Fibroblast of lung (primary cell): Measurements from ENCODE around the gene TRIP6. TPM values are rescaled to one million over a fixed set of nuclear protein-coding genes. Genes with fewer than 3 reads are reported as not detected.

Source experiments
- DNase-seq, 2 donors: peaks; one replicate each; pipeline versions ENCODE4 v3.0.0 to v3.0.0-alpha.2; 2010; ENCODE audit warnings: low read depth in 2 of 2
- H2AFZ ChIP-seq: 2 replicates; pipeline ENCODE4 v1.5.1; 2012; ENCODE audit warnings: low read length, control low read depth, inconsistent platforms
- H3K27ac ChIP-seq: 2 replicates; pipeline ENCODE4 v1.5.1; 2011; ENCODE audit warnings: low read length, control low read depth; ENCODE audit not compliant: insufficient read depth
- H3K27me3 ChIP-seq: 2 replicates; pipeline ENCODE4 v1.5.1; 2011; ENCODE audit warnings: mild to moderate bottlenecking, low read length; ENCODE audit not compliant: control insufficient read depth, insufficient read depth
- H3K36me3 ChIP-seq: 2 replicates; pipeline ENCODE4 v1.5.1; 2011; ENCODE audit warnings: low read length; ENCODE audit not compliant: control insufficient read depth, insufficient read depth
- H3K4me1 ChIP-seq: 2 replicates; pipeline ENCODE4 v1.5.1; 2011; ENCODE audit warnings: low read length; ENCODE audit not compliant: control insufficient read depth, insufficient read depth; ENCODE audit errors: extremely low read depth
- H3K4me2 ChIP-seq: 2 replicates; pipeline ENCODE4 v1.5.1; 2011; ENCODE audit warnings: low read length, control low read depth; ENCODE audit not compliant: insufficient read depth; ENCODE audit errors: extremely low read depth
- H3K4me3 ChIP-seq, 4 experiments: fragments of 200-600 bp in 1 of 4; sonication (generic) in 1 of 4; replicated peaks in 1 of 4; 2 replicates each; pipeline ENCODE4 v1.5.1; 2011 to 2016; ENCODE audit warnings: low read length in 4 of 4, low read depth in 3 of 4, mild to moderate bottlenecking in 3 of 4, control low read depth in 2 of 4, inconsistent platforms in 1 of 4, mixed read lengths in 1 of 4; ENCODE audit not compliant: insufficient read depth in 1 of 4; ENCODE audit errors: control extremely low read depth in 1 of 4
- H3K79me2 ChIP-seq: 2 replicates; pipeline ENCODE4 v1.5.1; 2012; ENCODE audit warnings: mild to moderate bottlenecking, low read length, inconsistent platforms; ENCODE audit not compliant: control insufficient read depth, insufficient read depth
- H3K9ac ChIP-seq: 2 replicates; pipeline ENCODE4 v1.5.1; 2011; ENCODE audit warnings: mild to moderate bottlenecking, low read length, control low read depth; ENCODE audit not compliant: insufficient read depth
- H3K9me3 ChIP-seq: 2 replicates; pipeline ENCODE4 v1.5.1; 2012; ENCODE audit warnings: low read depth, low read length; ENCODE audit not compliant: control insufficient read depth, insufficient read depth
- H4K20me1 ChIP-seq: 2 replicates; pipeline ENCODE4 v1.5.1; 2011; ENCODE audit warnings: low read length; ENCODE audit not compliant: control insufficient read depth, insufficient read depth; ENCODE audit errors: extremely low read depth
- EZH2 ChIP-seq: IDR thresholded peaks from 2 replicates; pipeline ENCODE4 v1.5.1; 2012; ENCODE audit warnings: low read length, control low read depth, mild to moderate bottlenecking; ENCODE audit errors: missing control alignments
- polyA plus RNA-seq, 2 donors: library from polyadenylated mRNA; depleted of rRNA in 1 of 2; stranded (reverse) in 1 of 2; unstranded in 1 of 2; fragments of >200 nt; gene quantifications; 2 replicates each; pipeline ENCODE4 v1.2.1, GENCODE V29; 2011 to 2012; ENCODE audit warnings: missing spikeins in 1 of 2
- total RNA-seq: library from RNA; depleted of rRNA; stranded (reverse); fragments of >200 nt; gene quantifications from 2 replicates; pipeline ENCODE4 v1.2.1, GENCODE V29; 2014
- TF ChIP-seq, protein P1 (sequence below), 2 donors: IDR thresholded peaks in 1 of 2; conservative IDR thresholded peaks in 1 of 2; 1 replicate in 1 of 2; 2 replicates in 1 of 2; pipeline ENCODE4 v1.5.1; 2011 to 2012; ENCODE audit warnings: low read length in 2 of 2, control low read depth in 1 of 2, inconsistent platforms in 1 of 2, low read depth in 1 of 2, mild to moderate bottlenecking in 1 of 2

TRIP6 gene
- total and polyA plus RNA-seq, 2 donors (not counting 1 experiment from before 2014, with no cell fraction given) = 76.2 to 96.1 TPM

DNA sequence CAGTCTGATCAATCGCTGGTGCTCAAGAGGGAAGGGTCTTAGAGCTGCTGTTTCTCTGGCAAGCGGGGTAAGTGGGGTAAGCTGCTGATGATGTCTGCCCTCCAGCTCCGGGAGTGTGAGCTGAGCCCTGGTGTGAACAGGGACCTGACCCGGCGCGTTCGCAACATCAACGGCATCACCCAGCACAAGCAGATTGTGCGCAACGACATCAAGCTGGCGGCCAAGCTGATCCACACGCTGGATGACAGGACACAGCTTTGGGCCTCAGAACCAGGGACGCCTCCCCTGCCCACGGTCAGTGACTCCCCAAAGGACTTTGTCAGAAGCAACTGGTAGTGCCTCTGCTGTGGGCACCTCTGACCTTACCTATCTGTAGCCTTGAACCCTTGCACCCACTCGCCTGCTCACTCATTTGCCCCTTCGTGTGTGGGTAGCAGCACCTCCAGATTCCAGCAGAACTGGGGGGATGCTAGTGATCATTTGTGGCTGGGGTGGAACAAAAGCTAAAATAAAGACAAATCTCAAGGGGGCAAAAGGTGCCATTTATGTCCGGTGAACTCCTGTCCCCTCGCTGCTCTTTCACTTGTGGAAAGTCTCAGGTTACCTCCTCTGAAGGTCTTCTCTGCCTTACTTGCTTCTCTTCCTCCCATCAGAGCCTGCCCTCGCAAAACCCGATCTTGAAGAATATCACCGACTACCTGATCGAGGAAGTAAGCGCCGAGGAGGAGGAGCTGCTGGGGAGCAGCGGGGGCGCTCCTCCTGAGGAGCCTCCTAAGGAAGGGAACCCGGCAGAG lies 19.2 kb downstream of the TRIP6 start:
- Histone ChIP-seq H2AFZ (no peak overlapping the region), H3K9ac (no peak overlapping the region), H3K27me3 (no peaks in the 10 kb centered on the region), H3K9me3 (no peaks in the 10 kb centered on the region), H3K79me2 (peaks cover 22% of the 10 kb centered on the region), H3K36me3 (peaks cover 59% of the 10 kb centered on the region), H3K4me1 (peaks cover 11% of the 10 kb centered on the region), H3K4me2 (no peak overlapping the region), H4K20me1 (no peaks in the 10 kb centered on the region), H3K4me3 (no peak overlapping the region), H3K27ac (no peak overlapping the region)
- TF ChIP-seq, protein P1, sequence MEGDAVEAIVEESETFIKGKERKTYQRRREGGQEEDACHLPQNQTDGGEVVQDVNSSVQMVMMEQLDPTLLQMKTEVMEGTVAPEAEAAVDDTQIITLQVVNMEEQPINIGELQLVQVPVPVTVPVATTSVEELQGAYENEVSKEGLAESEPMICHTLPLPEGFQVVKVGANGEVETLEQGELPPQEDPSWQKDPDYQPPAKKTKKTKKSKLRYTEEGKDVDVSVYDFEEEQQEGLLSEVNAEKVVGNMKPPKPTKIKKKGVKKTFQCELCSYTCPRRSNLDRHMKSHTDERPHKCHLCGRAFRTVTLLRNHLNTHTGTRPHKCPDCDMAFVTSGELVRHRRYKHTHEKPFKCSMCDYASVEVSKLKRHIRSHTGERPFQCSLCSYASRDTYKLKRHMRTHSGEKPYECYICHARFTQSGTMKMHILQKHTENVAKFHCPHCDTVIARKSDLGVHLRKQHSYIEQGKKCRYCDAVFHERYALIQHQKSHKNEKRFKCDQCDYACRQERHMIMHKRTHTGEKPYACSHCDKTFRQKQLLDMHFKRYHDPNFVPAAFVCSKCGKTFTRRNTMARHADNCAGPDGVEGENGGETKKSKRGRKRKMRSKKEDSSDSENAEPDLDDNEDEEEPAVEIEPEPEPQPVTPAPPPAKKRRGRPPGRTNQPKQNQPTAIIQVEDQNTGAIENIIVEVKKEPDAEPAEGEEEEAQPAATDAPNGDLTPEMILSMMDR (conservative IDR thresholded peaks at IDR 0.05 in 1 of 2, IDR thresholded peaks at IDR 0.05 in 1 of 2; ENCODE audit: low read depth in 1 of 2, low read length in 2 of 2) = no peak
- no peak for TF ChIP-seq EZH2
- no peak for DNase-seq

DNA sequence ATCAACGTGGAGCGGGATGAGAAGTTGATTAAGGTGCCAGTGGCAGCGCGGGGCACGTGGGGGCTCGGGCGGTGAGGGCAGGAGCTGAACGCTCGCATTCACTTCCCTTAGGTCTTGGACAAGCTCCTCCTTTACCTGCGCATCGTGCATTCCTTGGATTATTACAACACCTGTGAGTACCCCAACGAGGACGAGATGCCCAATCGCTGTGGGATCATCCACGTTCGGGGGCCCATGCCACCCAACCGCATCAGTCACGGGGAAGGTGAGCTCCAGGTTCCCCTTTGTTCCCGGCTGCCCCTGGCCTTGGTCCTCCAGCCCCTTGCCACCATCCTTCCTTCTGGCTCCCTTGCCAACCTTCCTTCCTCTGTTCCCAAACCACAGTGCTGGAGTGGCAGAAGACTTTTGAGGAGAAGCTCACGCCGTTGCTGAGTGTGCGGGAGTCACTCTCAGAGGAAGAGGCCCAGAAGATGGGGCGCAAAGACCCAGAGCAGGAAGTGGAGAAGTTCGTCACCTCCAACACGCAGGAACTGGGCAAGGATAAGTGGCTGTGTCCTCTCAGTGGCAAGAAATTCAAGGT lies 19.8 kb downstream of the TRIP6 start:
- Histone ChIP-seq H3K36me3 (peaks cover 53% of the 10 kb centered on the region), H3K4me1 (peaks cover 11% of the 10 kb centered on the region), H3K4me2 (no peak overlapping the region), H4K20me1 (no peaks in the 10 kb centered on the region), H3K9me3 (no peaks in the 10 kb centered on the region), H3K4me3 (no peak overlapping the region), H3K27ac (no peak overlapping the region), H2AFZ (no peak overlapping the region), H3K79me2 (peaks cover 16% of the 10 kb centered on the region), H3K27me3 (no peaks in the 10 kb centered on the region), H3K9ac (no peak overlapping the region)
- no peak for TF ChIP-seq EZH2
- TF ChIP-seq, protein P1 (conservative IDR thresholded peaks at IDR 0.05 in 1 of 2, IDR thresholded peaks at IDR 0.05 in 1 of 2; ENCODE audit: low read depth in 1 of 2, low read length in 2 of 2) = no peak
- no peak for DNase-seq

DNA sequence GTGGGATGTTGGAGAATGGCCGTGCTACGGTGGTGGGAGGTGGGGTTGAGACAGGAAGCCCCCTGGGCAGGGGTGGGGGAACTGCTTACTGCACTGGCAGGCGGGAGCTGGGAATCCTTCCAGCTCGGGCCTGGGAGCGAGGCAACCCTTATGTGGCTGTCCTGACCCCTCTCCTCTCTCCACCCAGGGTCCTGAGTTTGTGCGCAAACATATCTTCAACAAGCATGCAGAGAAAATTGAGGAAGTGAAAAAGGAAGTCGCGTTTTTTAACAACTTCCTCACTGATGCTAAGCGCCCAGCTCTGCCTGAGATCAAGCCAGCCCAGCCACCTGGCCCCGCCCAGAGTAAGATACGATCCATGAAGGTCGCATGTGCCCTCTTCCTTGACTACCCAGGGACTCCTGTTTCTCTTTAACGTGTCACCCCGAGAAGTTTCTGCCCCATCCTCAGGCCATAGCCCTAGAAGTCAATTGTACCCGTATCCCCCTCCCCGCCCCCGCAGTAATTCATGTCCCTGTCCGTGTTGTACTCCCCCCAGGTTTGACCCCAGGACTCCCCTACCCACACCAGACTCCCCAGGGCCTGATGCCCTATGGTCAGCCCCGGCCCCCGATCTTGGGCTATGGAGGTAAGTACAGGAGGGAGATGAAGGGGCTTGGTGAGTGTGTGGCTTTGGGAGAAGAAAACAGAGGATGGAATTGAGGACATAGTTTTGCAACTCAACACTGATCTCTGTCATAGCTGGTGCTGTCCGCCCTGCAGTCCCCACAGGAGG lies 20.5 kb downstream of the TRIP6 start:
- peak overlapping the region; percentile 81 for H3K4me2 ChIP-seq
- H3K9me3 ChIP-seq = no peaks in the 10 kb centered on the region
- DNase-seq = no peak
- H3K79me2 ChIP-seq = peaks cover 14% of the 10 kb centered on the region
- H3K4me3 ChIP-seq = peak overlapping the region in 1 of 4 experiments; percentile 61
- H3K9ac ChIP-seq = no peak overlapping the region
- H4K20me1 ChIP-seq = no peaks in the 10 kb centered on the region
- H3K27me3 ChIP-seq = no peaks in the 10 kb centered on the region
- no peak overlapping the region for H3K27ac ChIP-seq
- peaks cover 50% of the 10 kb centered on the region for H3K36me3 ChIP-seq
- no peak for TF ChIP-seq EZH2
- TF ChIP-seq, protein P1 (conservative IDR thresholded peaks at IDR 0.05 in 1 of 2, IDR thresholded peaks at IDR 0.05 in 1 of 2; ENCODE audit: low read depth in 1 of 2, low read length in 2 of 2) = no peak
- H2AFZ ChIP-seq = no peak overlapping the region
- H3K4me1 ChIP-seq = peaks cover 11% of the 10 kb centered on the region
